Measurements from ENCODE around the gene KANK3. TPM values are rescaled to one million over a fixed set of nuclear protein-coding genes. Genes with fewer than 3 reads are reported as not detected.
A peak's percentile ranks its signal among the peaks of the same experiment; 100 is the strongest.

Gene KANK3
- total and polyA plus RNA-seq, 7 donors: 5.1 to 14.2 (median 9.1) TPM

GRCh38 chr19:8334458-8335342 lies 8.4 kb downstream of the KANK3 start:
- ATAC-seq (peak; percentile 27 to 84 (median 69)), DNase-seq (peak in 1 of 2 donors; percentile 56)
- WGBS, 3 donors: 15 to 21% (median 20%) methylated on average over 84 to 117 of the region's 117 CpGs
- intact Hi-C loops (cut with DNase I): no loop called here
- H3K4me1 ChIP-seq: peaks cover 16% of the 10 kb centered on the region
- peak overlapping the region; percentile 54 for H3K4me3 ChIP-seq
- H3K27me3 ChIP-seq (ENCODE audit: insufficient read depth in 3 of 3, low read length in 2 of 3): peaks cover 0 to 51% (median 18%) of the 10 kb centered on the region in 3 donors
- no peaks in the 10 kb centered on the region for H3K9me3 ChIP-seq
- H3K36me3 ChIP-seq (ENCODE audit: insufficient read depth in 1 of 2, low read depth in 1 of 2): no peaks in the 10 kb centered on the region
- no peak for TF ChIP-seq CTCF (IDR thresholded peaks at IDR 0.05)
- H3K27ac ChIP-seq: peak overlapping the region; percentile 41

- no peak overlapping the region for H3K27ac ChIP-seq
- intact Hi-C loops (cut with DNase I): no loop called here
- TF ChIP-seq CTCF (IDR thresholded peaks at IDR 0.05): no peak
- peaks cover 0 to 51% (median 18%) of the 10 kb centered on the region in 3 donors for H3K27me3 ChIP-seq (ENCODE audit: insufficient read depth in 3 of 3, low read length in 2 of 3)
- H3K4me3 ChIP-seq: peak overlapping the region; percentile 54
- H3K9me3 ChIP-seq: no peaks in the 10 kb centered on the region
- ATAC-seq (peak in 2 of 4 donors; percentile 4 to 6), DNase-seq (peak in 1 of 2 donors; percentile 46)
- H3K36me3 ChIP-seq (ENCODE audit: insufficient read depth in 1 of 2, low read depth in 1 of 2): no peaks in the 10 kb centered on the region
- 29 to 35% (median 31%) methylated on average over 35 to 48 of the region's 48 CpGs for WGBS, 3 donors
- H3K4me1 ChIP-seq: peaks cover 16% of the 10 kb centered on the region
These were observed 9.2 kb downstream of the KANK3 start for GRCh38 chr19:8333767-8334457.

DNA sequence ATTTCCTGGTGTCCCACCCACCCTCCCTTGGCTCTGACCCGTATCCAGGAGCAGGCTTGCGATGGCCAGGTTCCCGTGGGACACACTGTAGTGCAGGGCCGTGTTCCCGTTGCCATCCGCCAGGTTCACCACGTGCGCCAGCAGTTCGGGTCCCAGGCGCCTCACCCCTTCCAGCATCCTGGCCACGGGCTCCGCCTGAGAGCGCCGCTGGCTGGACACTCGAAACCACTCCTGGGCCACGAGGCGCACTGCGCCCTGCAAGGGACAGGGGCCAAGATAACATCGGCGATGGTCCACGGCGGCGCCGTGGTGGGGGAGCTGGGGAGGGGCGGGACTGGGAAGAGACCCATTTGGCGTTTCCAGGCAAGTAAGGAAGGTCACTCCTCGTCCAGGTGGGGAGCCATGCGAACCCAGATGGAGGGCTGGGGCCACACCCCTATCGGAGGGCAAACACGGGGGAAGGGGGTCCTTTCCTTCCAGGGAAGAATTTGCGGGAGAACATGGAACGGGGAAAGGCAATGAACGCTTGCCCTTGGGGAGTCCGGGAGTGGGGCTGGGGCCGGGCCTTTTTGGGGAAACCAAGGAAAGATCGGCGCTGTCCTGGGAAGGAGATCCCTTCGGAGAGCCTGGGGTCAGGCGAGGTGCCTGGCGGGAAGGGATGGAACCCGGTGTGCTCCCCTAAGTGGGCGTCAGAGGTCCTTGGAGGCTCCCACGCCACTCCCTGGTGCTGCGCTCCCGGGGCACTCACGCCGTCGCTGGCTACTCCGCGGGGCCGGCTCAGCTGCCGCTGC lies 9.9 kb downstream of the KANK3 start:
- Histone ChIP-seq H3K27me3 (ENCODE audit: insufficient read depth in 3 of 3, low read length in 2 of 3) (peaks cover 0 to 49% (median 18%) of the 10 kb centered on the region in 3 donors), H3K9me3 (no peaks in the 10 kb centered on the region), H3K27ac (no peak overlapping the region), H3K36me3 (ENCODE audit: insufficient read depth in 1 of 2, low read depth in 1 of 2) (no peaks in the 10 kb centered on the region), H3K4me3 (peak overlapping the region; percentile 6), H3K4me1 (peaks cover 16% of the 10 kb centered on the region)
- WGBS, 3 donors: 13 to 31% (median 21%) methylated on average over 45 to 52 of the region's 52 CpGs
- intact Hi-C loops (cut with DNase I): no loop called here
- TF ChIP-seq CTCF (IDR thresholded peaks at IDR 0.05): no peak
- ATAC-seq (peak in 2 of 4 donors; percentile 20 to 32), DNase-seq (peak in 1 of 2 donors; percentile 45)

GRCh38 chr19:8331263-8331845 lies 11.7 kb downstream of the KANK3 start:
- no peaks in the 10 kb centered on the region for H3K9me3 ChIP-seq
- H3K27ac ChIP-seq: no peak overlapping the region
- H3K36me3 ChIP-seq (ENCODE audit: insufficient read depth in 1 of 2, low read depth in 1 of 2): no peaks in the 10 kb centered on the region
- intact Hi-C loops (cut with DNase I): no loop called here
- H3K4me1 ChIP-seq: peaks cover 16% of the 10 kb centered on the region
- no peak overlapping the region for H3K4me3 ChIP-seq
- TF ChIP-seq CTCF (IDR thresholded peaks at IDR 0.05): no peak
- peaks cover 0 to 34% (median 22%) of the 10 kb centered on the region in 3 donors for H3K27me3 ChIP-seq (ENCODE audit: insufficient read depth in 3 of 3, low read length in 2 of 3)
- 76 to 81% (median 80%) methylated on average over 8 of the region's 8 CpGs for WGBS, 3 donors
- DNase-seq (peak in 1 of 2 donors; percentile 42), ATAC-seq (no peak)
